ENCODE measurements around the gene MYO5A.

DNA sequence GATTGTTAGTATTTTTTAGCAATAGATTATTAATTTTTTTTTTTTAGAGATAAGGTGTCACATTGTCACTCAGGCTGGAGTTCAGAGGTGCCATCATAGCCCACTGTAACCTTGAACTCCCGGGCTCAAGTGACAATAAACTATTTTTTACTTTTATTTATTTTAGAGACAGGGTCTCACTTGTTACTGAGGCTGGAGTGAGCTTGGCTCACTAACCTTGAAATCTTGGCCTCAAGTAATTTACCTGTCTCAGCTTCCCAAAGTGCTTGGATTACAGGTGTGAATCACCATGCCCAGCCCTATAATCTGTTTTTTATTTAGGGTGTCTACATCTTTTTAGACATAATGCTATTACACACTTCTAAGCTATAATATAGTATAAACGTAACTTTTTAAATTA, 48.0 kb upstream of the MYO5A start:
- TF ChIP-seq POLR2A (IDR thresholded peaks at IDR 0.05; ENCODE audit: borderline replicate concordance, extremely low read depth, insufficient read depth, insufficient read length) (no peak), EZH2phosphoT487 (IDR thresholded peaks at IDR 0.05; ENCODE audit: borderline replicate concordance) (no peak), POLR2AphosphoS5 (IDR thresholded peaks at IDR 0.05; ENCODE audit: low read depth, low read length) (no peak), EZH2 (IDR thresholded peaks at IDR 0.05) (no peak), FOSL1 (IDR thresholded peaks at IDR 0.05; ENCODE audit: low read depth) (no peak), CEBPB (IDR thresholded peaks at IDR 0.05; ENCODE audit: low read depth) (no peak), SP1 (IDR thresholded peaks at IDR 0.05; ENCODE audit: low read depth) (no peak), TCF7L2 (IDR thresholded peaks at IDR 0.05; ENCODE audit: borderline replicate concordance, extremely low read depth, insufficient read depth, insufficient read length) (no peak), RAD21 (IDR thresholded peaks at IDR 0.05; ENCODE audit: low read depth) (no peak)
- TF ChIP-seq, protein P1, sequence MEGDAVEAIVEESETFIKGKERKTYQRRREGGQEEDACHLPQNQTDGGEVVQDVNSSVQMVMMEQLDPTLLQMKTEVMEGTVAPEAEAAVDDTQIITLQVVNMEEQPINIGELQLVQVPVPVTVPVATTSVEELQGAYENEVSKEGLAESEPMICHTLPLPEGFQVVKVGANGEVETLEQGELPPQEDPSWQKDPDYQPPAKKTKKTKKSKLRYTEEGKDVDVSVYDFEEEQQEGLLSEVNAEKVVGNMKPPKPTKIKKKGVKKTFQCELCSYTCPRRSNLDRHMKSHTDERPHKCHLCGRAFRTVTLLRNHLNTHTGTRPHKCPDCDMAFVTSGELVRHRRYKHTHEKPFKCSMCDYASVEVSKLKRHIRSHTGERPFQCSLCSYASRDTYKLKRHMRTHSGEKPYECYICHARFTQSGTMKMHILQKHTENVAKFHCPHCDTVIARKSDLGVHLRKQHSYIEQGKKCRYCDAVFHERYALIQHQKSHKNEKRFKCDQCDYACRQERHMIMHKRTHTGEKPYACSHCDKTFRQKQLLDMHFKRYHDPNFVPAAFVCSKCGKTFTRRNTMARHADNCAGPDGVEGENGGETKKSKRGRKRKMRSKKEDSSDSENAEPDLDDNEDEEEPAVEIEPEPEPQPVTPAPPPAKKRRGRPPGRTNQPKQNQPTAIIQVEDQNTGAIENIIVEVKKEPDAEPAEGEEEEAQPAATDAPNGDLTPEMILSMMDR (IDR thresholded peaks at IDR 0.05 in 2 of 3, conservative IDR thresholded peaks at IDR 0.05 in 1 of 3; ENCODE audit: borderline replicate concordance in 1 of 3, insufficient read depth in 1 of 3, low read depth in 2 of 3, low read length in 2 of 3): no peak
- TF ChIP-seq, protein P2, sequence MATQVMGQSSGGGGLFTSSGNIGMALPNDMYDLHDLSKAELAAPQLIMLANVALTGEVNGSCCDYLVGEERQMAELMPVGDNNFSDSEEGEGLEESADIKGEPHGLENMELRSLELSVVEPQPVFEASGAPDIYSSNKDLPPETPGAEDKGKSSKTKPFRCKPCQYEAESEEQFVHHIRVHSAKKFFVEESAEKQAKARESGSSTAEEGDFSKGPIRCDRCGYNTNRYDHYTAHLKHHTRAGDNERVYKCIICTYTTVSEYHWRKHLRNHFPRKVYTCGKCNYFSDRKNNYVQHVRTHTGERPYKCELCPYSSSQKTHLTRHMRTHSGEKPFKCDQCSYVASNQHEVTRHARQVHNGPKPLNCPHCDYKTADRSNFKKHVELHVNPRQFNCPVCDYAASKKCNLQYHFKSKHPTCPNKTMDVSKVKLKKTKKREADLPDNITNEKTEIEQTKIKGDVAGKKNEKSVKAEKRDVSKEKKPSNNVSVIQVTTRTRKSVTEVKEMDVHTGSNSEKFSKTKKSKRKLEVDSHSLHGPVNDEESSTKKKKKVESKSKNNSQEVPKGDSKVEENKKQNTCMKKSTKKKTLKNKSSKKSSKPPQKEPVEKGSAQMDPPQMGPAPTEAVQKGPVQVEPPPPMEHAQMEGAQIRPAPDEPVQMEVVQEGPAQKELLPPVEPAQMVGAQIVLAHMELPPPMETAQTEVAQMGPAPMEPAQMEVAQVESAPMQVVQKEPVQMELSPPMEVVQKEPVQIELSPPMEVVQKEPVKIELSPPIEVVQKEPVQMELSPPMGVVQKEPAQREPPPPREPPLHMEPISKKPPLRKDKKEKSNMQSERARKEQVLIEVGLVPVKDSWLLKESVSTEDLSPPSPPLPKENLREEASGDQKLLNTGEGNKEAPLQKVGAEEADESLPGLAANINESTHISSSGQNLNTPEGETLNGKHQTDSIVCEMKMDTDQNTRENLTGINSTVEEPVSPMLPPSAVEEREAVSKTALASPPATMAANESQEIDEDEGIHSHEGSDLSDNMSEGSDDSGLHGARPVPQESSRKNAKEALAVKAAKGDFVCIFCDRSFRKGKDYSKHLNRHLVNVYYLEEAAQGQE (IDR thresholded peaks at IDR 0.05; ENCODE audit: low read depth): no peak

All from HCT116 (cell line).